SJSA1 (cell line): ENCODE data around the gene ASPA. TPM values are rescaled to one million over a fixed set of nuclear protein-coding genes. Genes with fewer than 3 reads are reported as not detected.

Experiments used
- DNase-seq, 2 experiments: peaks; one replicate each; pipeline ENCODE4 v3.0.0-alpha.2; 2015 to 2020; ENCODE audit warnings: low spot score in 2 of 2, low read depth in 1 of 2
- H3K27ac ChIP-seq: fragments of 250-450 bp; sonication (Bioruptor Pico); 2 replicates; pipeline ENCODE4 v1.5.1; 2020; ENCODE audit warnings: mild to moderate bottlenecking, moderate library complexity
- H3K27me3 ChIP-seq: fragments of 250-450 bp; sonication (Bioruptor Pico); replicated peaks from 2 replicates; pipeline ENCODE4 v1.5.1; 2020; ENCODE audit warnings: mild to moderate bottlenecking, moderate library complexity
- H3K36me3 ChIP-seq: fragments of 250-450 bp; sonication (Bioruptor Pico); 2 replicates; pipeline ENCODE4 v1.5.1; 2020; ENCODE audit warnings: mild to moderate bottlenecking
- H3K4me1 ChIP-seq: fragments of 250-450 bp; sonication (Bioruptor Pico); replicated peaks from 2 replicates; pipeline ENCODE4 v1.6.1; 2021; ENCODE audit warnings: mild to moderate bottlenecking
- H3K4me3 ChIP-seq: fragments of 250-450 bp; sonication (Bioruptor Pico); 2 replicates; pipeline ENCODE4 v1.5.1; 2020; ENCODE audit warnings: mild to moderate bottlenecking
- H3K9me3 ChIP-seq: fragments of 250-450 bp; sonication (Bioruptor Pico); replicated peaks from 2 replicates; pipeline ENCODE4 v1.5.1; 2020; ENCODE audit warnings: mild to moderate bottlenecking
- total RNA-seq: library from RNA; depleted of rRNA; stranded (reverse); fragments of >200 nt; shearing (Covaris generic); gene quantifications from 2 replicates; pipeline ENCODE4 v1.2.3, GENCODE V29; 2014; rRNA removed

The ASPA gene
- total RNA-seq, 1 experiment from 2014 or later, result 0.18 TPM

DNA sequence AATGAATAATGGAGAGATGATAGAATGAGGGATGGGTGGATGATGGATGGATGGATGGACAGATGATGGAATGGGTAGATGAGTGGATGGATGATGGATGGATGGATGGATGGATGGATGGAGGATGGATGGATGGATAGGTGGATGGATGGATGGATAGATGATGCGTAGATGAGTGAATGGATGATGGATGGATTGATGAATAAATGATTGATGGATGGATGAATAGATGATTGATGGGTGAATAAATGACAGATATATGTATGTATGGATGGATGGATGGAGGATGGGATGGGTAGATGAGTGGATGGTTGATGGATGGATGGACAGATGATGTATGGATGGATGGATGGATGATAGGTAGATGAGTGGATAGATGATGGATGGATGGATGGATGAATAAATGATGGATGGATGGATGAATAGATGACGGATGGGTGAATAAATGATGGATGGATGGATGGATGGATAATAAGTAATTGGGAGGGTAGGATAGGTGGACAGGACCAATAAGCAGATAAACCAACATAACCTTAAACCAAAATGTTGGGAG lies 73.9 kb downstream of the ASPA start:
- H3K27me3 ChIP-seq, result no peaks in the 10 kb centered on the region
- H3K36me3 ChIP-seq, result no peaks in the 10 kb centered on the region
- H3K4me3 ChIP-seq, result no peak overlapping the region
- H3K27ac ChIP-seq, result no peak overlapping the region
- DNase-seq, result no peak
- no peaks in the 10 kb centered on the region for H3K4me1 ChIP-seq
- no peaks in the 10 kb centered on the region for H3K9me3 ChIP-seq

DNA sequence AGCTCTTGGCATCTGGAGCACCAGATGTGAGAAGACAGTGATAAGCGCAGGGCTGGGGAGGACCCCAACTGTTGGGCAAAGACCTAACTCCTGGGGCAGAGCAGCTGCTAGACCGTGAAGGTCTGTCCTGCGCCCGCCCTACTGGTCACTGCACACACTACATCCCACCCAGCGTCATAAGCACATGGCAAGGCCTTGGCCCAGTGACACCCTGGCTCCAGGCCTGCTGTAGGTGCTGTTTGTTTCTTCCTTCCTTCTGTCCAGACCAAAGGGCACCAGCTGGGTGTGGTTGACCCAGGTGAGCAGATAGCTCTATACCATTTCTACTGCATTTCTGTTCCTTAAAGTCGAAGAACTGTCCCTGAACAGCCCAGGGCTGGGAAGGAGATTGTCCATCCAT lies 75.4 kb downstream of the ASPA start:
- H3K4me3 ChIP-seq, result no peak overlapping the region
- H3K27me3 ChIP-seq, result no peaks in the 10 kb centered on the region
- no peak for DNase-seq
- no peaks in the 10 kb centered on the region for H3K4me1 ChIP-seq
- no peak overlapping the region for H3K27ac ChIP-seq
- H3K36me3 ChIP-seq, result no peaks in the 10 kb centered on the region
- H3K9me3 ChIP-seq, result no peaks in the 10 kb centered on the region

DNA sequence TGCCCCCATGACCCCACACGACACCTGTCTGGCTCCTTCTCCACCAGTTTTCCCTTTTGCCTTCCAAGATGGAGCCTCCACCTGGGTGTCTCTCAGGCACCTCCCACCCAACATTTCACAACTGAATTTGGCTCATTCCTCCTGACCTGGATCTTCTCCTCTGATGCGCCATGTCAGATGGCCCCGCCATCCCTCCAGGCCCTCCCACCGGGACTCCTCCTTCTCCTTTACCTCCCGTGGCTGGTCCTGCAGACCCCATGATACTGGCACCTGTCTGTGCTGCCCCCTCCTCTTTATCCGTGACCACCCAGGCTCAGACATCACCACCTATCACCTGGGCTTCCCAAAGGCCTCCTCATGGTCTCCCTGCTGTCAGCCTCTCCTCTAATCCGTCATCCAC lies 77.1 kb downstream of the ASPA start:
- no peaks in the 10 kb centered on the region for H3K36me3 ChIP-seq
- H3K27me3 ChIP-seq, result no peaks in the 10 kb centered on the region
- H3K27ac ChIP-seq, result no peak overlapping the region
- H3K4me3 ChIP-seq, result no peak overlapping the region
- H3K9me3 ChIP-seq, result no peaks in the 10 kb centered on the region
- H3K4me1 ChIP-seq, result no peaks in the 10 kb centered on the region
- DNase-seq, result no peak

Other genes starting within 250 kb of the ASPA start
- gene OR3A1, start 177.6 kb upstream of the ASPA start, total RNA-seq, result not detected in 2 replicates
- gene OR3A2, start 89.7 kb upstream of the ASPA start, total RNA-seq, result not detected in 2 replicates
- not detected in 2 replicates for gene OR1E1, start 77.6 kb upstream of the ASPA start, total RNA-seq
- not detected in 2 replicates for gene OR3A3, start 64.6 kb upstream of the ASPA start, total RNA-seq
- not detected in 2 replicates for gene OR1E2, start 42.2 kb upstream of the ASPA start, total RNA-seq
- not detected in 2 replicates for gene SPATA22, start 4.2 kb upstream of the ASPA start, total RNA-seq
- not detected in 2 replicates for gene TRPV3, start 81.8 kb downstream of the ASPA start, total RNA-seq
- 0.24 and 1.1 TPM in 2 replicates for gene TRPV1, start 133.4 kb downstream of the ASPA start, total RNA-seq
- 9.6 and 11.3 TPM in 2 replicates for gene SHPK, start 160.3 kb downstream of the ASPA start, total RNA-seq
- 8.9 and 26.6 TPM in 2 replicates for gene CTNS, start 160.8 kb downstream of the ASPA start, total RNA-seq
- gene TAX1BP3, start 192.6 kb downstream of the ASPA start, total RNA-seq, result 230 and 293 TPM in 2 replicates
- 21.5 and 34.3 TPM in 2 replicates for gene EMC6, start 192.8 kb downstream of the ASPA start, total RNA-seq
- not detected in 2 replicates for gene P2RX5, start 220.2 kb downstream of the ASPA start, total RNA-seq
- gene HASPIN, start 247.9 kb downstream of the ASPA start, total RNA-seq, result 5.8 and 16.2 TPM in 2 replicates